ENCODE data around the gene PRLR. TPM values are rescaled to one million over a fixed set of nuclear protein-coding genes. Genes with fewer than 3 reads are reported as not detected.
"Not testable (repeated sequence)": the region's sequence is repeated elsewhere in the genome, so short reads cannot be mapped to it uniquely, and the experiment has no call there.

Gene PRLR
- total RNA-seq, 2 experiments from 2014 or later: not detected

DNA sequence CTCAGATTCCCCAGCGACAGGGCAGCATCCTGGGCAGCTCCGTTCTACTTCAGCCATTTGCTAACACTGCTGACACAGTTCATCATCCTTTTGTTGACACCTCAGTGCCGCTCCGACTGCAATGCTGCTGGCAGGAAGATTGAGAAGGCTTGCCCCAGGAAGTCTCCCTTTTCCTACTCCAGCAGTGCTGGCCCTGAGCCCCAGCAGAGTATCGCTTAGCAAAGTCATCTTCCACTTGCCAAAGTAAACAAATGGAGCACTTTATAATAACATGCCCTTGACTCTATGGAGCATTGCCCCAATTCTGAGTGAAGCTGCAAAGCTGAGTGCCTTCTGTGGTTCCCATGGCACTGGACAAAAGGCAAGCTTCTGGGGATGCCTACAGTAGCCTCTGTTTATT lies 32.2 kb downstream of the PRLR start:
- intact Hi-C loops (cut with micrococcal nuclease): no loop called here
- DNase-seq (no peak), ATAC-seq (no peak)
- Mint-ChIP-seq H3K27me3 (peaks cover 8% of the 10 kb centered on the region), H3K27ac (no peak overlapping the region), H3K36me3 (ENCODE audit: low read depth) (no peaks in the 10 kb centered on the region), H3K4me1 (ENCODE audit: low read depth) (no peaks in the 10 kb centered on the region), H3K4me3 (no peak overlapping the region), H3K9me3 (no peaks in the 10 kb centered on the region)
- ChIA-PET CTCF (interaction anchor here (0.7 kb wide), 1 partner anchor 728 kb away, joined by 3 read pairs; no protein-coding TSS in a partner anchor), POLR2A (no interaction called here)
- TF ChIP-seq, protein P1, sequence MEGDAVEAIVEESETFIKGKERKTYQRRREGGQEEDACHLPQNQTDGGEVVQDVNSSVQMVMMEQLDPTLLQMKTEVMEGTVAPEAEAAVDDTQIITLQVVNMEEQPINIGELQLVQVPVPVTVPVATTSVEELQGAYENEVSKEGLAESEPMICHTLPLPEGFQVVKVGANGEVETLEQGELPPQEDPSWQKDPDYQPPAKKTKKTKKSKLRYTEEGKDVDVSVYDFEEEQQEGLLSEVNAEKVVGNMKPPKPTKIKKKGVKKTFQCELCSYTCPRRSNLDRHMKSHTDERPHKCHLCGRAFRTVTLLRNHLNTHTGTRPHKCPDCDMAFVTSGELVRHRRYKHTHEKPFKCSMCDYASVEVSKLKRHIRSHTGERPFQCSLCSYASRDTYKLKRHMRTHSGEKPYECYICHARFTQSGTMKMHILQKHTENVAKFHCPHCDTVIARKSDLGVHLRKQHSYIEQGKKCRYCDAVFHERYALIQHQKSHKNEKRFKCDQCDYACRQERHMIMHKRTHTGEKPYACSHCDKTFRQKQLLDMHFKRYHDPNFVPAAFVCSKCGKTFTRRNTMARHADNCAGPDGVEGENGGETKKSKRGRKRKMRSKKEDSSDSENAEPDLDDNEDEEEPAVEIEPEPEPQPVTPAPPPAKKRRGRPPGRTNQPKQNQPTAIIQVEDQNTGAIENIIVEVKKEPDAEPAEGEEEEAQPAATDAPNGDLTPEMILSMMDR (IDR thresholded peaks at IDR 0.05): no peak

DNA sequence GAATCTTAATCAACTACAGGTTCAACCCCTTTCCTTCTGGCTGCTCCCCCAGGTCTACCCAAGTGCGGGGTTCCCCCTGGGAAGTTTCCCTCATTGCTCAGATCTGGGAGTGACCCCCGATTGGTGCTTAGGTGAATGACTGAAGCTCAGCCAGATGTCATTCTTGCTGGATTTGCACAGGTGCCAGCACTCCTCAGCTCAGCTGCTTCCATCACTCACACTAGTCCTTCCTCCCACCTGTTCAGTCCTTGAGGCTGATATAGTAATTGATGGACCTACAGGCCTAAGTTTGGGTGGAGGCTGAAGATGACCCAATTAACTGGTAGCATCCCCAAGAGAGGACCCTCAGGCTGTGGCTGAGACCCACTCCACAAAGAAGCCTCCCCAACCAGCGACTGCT lies 32.9 kb downstream of the PRLR start:
- intact Hi-C loops (cut with micrococcal nuclease): no loop called here
- Mint-ChIP-seq H3K27me3 (peaks cover 8% of the 10 kb centered on the region), H3K9me3 (no peaks in the 10 kb centered on the region), H3K4me3 (no peak overlapping the region), H3K4me1 (ENCODE audit: low read depth) (no peaks in the 10 kb centered on the region), H3K36me3 (ENCODE audit: low read depth) (no peaks in the 10 kb centered on the region), H3K27ac (no peak overlapping the region)
- TF ChIP-seq, protein P1 (IDR thresholded peaks at IDR 0.05): no peak
- DNase-seq: no peak
- CTCF ChIA-PET: no interaction called here
- POLR2A ChIA-PET: no interaction called here
- no peak for ATAC-seq

DNA sequence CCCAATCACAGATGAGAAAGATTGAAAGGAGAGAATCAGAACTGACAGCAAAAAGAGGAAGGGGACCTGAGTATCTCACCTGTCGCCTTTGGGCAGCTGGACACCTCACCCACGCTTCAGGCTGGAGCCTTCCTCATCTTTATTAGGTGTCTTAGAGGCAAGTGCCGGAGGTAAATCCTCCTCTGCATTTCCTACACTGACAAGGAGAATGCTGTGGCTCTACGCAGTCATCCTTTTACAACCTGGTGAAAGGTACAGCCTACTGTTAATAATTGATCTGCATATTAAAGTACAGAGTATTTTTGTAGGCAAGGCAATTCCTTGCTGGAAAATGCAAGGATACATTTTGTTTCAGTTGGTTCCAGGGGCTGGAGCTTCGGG lies 34.8 kb downstream of the PRLR start:
- H3K4me3 Mint-ChIP-seq: no peak overlapping the region
- ATAC-seq (no peak), DNase-seq (no peak)
- ChIA-PET POLR2A (no interaction called here), CTCF (no interaction called here)
- TF ChIP-seq, protein P1 (IDR thresholded peaks at IDR 0.05): no peak
- intact Hi-C loops (cut with micrococcal nuclease): no loop called here
- H3K4me1 Mint-ChIP-seq (ENCODE audit: low read depth): no peaks in the 10 kb centered on the region
- no peak overlapping the region for H3K27ac Mint-ChIP-seq
- no peaks in the 10 kb centered on the region for H3K9me3 Mint-ChIP-seq
- H3K36me3 Mint-ChIP-seq (ENCODE audit: low read depth): no peaks in the 10 kb centered on the region
- H3K27me3 Mint-ChIP-seq: peaks cover 4% of the 10 kb centered on the region

DNA sequence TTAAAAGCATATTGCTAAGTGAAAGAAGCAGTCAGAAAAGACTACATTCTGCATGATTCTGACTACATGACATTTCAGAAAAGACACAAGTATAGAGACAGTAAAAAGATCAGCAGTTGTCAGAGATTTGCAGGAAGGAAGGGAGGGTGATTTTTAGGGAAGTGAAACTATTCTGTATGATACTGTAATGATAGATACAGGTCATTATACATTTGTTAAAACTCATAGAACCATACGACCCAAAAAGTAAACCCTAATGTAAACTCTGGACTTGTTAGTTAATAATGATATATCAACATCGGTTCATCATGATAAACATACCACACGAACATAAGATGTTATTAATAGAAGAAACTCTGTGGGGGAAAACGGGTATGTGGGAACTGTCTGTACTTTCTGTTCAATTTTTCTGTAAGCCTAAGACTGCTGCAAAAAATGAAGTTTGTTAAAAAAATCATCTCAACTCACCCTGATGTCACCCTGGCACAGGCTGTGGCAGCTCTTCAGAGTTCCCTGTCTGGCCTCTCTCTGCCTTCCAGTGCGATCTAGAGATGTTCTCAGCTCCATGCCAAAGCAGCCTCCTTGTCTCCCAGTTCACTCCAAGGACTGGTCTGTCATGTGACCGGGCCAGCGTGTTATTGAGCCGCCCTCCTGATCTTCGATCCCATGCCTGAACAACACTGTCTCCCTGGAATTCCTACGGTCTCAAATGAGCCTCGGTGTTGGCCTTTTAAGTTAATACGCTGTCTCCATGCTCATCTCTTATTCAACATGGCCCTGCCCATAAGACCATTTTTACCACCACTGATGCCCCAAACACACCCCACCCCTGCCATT lies 35.4 kb downstream of the PRLR start:
- TF ChIP-seq, protein P1 (IDR thresholded peaks at IDR 0.05): no peak
- ATAC-seq: no peak
- H3K27me3 Mint-ChIP-seq: peaks cover 4% of the 10 kb centered on the region
- POLR2A ChIA-PET: no interaction called here
- H3K27ac Mint-ChIP-seq: no peak overlapping the region
- no peaks in the 10 kb centered on the region for H3K36me3 Mint-ChIP-seq (ENCODE audit: low read depth)
- H3K9me3 Mint-ChIP-seq: no peaks in the 10 kb centered on the region
- DNase-seq: no peak
- intact Hi-C loops (cut with micrococcal nuclease): no loop called here
- no peak overlapping the region for H3K4me3 Mint-ChIP-seq
- no peaks in the 10 kb centered on the region for H3K4me1 Mint-ChIP-seq (ENCODE audit: low read depth)
- CTCF ChIA-PET: interaction anchor here (1.6 to 2.0 kb wide), 2 partner anchors 12 to 884 kb away, joined by 3 to 6 read pairs; no protein-coding TSS in a partner anchor

DNA sequence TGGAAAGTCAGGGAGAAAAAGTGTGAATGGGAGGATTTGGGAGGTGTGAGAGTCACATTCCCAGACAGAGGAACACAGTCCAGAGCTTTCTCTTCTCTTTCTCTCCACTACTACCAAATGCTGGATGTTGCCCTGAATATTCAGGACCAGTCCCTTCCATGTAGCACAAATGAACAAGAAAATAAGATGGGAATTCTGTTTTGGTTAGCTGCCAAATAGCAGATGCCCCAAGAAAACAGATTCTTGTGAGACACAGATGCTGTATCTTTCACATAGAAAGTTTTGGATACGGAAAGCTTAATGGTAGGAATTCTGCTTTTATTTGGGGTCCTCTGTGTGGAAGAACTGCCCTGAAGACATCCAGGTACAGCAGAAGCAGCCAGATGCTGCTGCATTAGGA lies 37.8 kb downstream of the PRLR start:
- intact Hi-C loops (cut with micrococcal nuclease): no loop called here
- Mint-ChIP-seq H3K9me3 (no peaks in the 10 kb centered on the region), H3K4me3 (no peak overlapping the region), H3K4me1 (ENCODE audit: low read depth) (no peaks in the 10 kb centered on the region), H3K36me3 (ENCODE audit: low read depth) (no peaks in the 10 kb centered on the region), H3K27ac (no peak overlapping the region), H3K27me3 (peaks cover 2% of the 10 kb centered on the region)
- no peak for DNase-seq
- POLR2A ChIA-PET: no interaction called here
- TF ChIP-seq, protein P1 (IDR thresholded peaks at IDR 0.05): no peak
- no peak for ATAC-seq
- CTCF ChIA-PET: interaction anchor here (1.1 to 1.7 kb wide), 2 partner anchors 72 to 189 kb away, joined by 3 to 4 read pairs; no protein-coding TSS in a partner anchor

DNA sequence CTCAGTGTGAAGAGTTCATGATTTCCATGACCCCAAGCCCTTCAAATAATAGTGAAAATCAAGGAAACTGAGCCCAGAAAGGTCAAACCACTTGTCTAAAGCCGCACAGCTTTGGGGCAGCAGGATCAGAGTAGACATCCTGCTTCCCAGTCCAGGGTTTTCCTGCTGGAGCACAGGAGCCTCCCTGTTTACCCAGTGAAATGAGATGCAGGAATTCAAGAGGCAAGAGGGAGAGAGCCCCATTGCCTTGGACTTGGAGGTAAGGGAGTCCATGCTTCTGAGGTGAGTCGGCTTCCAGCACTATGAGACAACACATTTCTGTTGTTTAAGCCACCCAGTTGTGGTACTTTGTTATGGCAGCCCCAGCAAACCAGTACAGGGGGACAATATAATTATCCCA lies 40.5 kb downstream of the PRLR start:
- POLR2A ChIA-PET; H3K4me1 Mint-ChIP-seq (ENCODE audit: low read depth); H3K27ac Mint-ChIP-seq; H3K36me3 Mint-ChIP-seq (ENCODE audit: low read depth); ATAC-seq; CTCF ChIA-PET; H3K27me3 Mint-ChIP-seq; H3K9me3 Mint-ChIP-seq; DNase-seq; H3K4me3 Mint-ChIP-seq; intact Hi-C loops (cut with micrococcal nuclease): not testable (repeated sequence)
